Activated naive CD4-positive, alpha-beta T cell treated with anti-CD3 and anti-CD28 coated beads, Interleukin-2, amount 50 U/mL, for 24 hours (primary cell): Measurements from ENCODE around the gene STS.
A peak's percentile ranks its signal among the peaks of the same experiment; 100 is the strongest.

Source experiments
- H3K27ac Mint-ChIP-seq: one replicate; pipeline ENCODE4 v1.8.0; 2021; ENCODE audit warnings: mild to moderate bottlenecking, mixed read lengths
- H3K27me3 Mint-ChIP-seq: one replicate; pipeline ENCODE4 v1.8.0; 2021; ENCODE audit warnings: mixed read lengths
- H3K36me3 Mint-ChIP-seq: one replicate; pipeline ENCODE4 v1.8.0; 2021; ENCODE audit warnings: mixed read lengths
- H3K4me1 Mint-ChIP-seq: one replicate; pipeline ENCODE4 v1.8.0; 2021; ENCODE audit warnings: mixed read lengths
- H3K4me3 Mint-ChIP-seq: one replicate; pipeline ENCODE4 v1.8.0; 2021; ENCODE audit warnings: mild to moderate bottlenecking, mixed read lengths
- H3K9me3 Mint-ChIP-seq: one replicate; pipeline ENCODE4 v1.8.0; 2021; ENCODE audit warnings: mixed read lengths

STS gene

DNA sequence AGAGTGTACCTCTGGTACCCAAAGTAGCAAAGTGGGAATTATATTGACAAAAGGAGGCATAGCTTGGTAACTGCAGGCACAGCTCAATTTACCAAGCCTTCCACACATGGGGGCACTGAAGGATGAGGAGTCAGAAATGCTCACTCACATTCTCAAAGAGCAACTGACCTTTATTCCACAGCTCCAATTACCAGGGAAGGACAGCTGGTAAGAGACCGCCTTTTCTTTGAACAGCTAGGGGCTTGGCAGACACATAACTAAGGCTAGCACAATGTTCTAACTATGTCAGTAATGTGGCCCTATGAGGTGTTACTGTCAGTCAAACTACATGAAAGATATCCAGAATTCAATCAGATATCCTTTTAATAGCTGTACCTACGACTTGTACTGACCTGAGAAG lies 20.5 kb upstream of the STS start:
- Mint-ChIP-seq H3K27me3 (no peaks in the 10 kb centered on the region), H3K9me3 (no peaks in the 10 kb centered on the region), H3K4me1 (peaks cover 4% of the 10 kb centered on the region), H3K36me3 (peaks cover 7% of the 10 kb centered on the region), H3K27ac (no peak overlapping the region), H3K4me3 (no peak overlapping the region)

- peaks cover 2% of the 10 kb centered on the region for H3K36me3 Mint-ChIP-seq
- H3K27ac Mint-ChIP-seq: no peak overlapping the region
- peaks cover 40% of the 10 kb centered on the region for H3K4me1 Mint-ChIP-seq
- H3K9me3 Mint-ChIP-seq: no peaks in the 10 kb centered on the region
- no peak overlapping the region for H3K4me3 Mint-ChIP-seq
- no peaks in the 10 kb centered on the region for H3K27me3 Mint-ChIP-seq
Observed at GRCh38 chrX:7131621-7132020, 15.9 kb upstream of the STS start.

- Mint-ChIP-seq H3K27me3 (no peaks in the 10 kb centered on the region), H3K4me1 (peaks cover 40% of the 10 kb centered on the region), H3K4me3 (no peak overlapping the region), H3K9me3 (no peaks in the 10 kb centered on the region), H3K36me3 (peaks cover 2% of the 10 kb centered on the region), H3K27ac (peak overlapping the region; percentile 35)
Observed at GRCh38 chrX:7132335-7133049, 15.0 kb upstream of the STS start.

- Mint-ChIP-seq H3K27ac (peak overlapping the region; percentile 35), H3K36me3 (peaks cover 2% of the 10 kb centered on the region), H3K27me3 (no peaks in the 10 kb centered on the region), H3K9me3 (no peaks in the 10 kb centered on the region), H3K4me1 (peaks cover 40% of the 10 kb centered on the region), H3K4me3 (no peak overlapping the region)
Observed at GRCh38 chrX:7133050-7133440, 14.5 kb upstream of the STS start.

DNA sequence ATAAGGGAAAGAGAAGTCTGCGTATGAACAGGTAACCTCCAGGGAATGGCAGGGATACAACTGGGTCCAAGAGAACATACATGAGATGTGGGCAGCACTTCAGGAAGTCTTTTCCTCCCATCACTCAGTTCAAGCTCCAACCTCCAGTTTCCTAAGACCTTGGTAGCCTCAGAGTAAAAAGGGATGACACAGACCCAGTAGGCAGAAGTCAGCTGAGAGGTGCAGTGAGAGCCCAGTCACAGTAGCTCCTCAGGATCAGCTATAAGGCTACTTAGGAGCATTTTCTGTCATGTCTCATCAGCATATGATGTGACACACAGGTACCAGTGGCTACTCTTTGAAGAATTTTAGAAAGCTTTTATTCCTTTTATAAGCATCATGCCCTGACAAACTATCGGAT lies 12.5 kb upstream of the STS start:
- Mint-ChIP-seq H3K4me3 (no peak overlapping the region), H3K4me1 (peaks cover 45% of the 10 kb centered on the region), H3K27ac (no peak overlapping the region), H3K27me3 (no peaks in the 10 kb centered on the region), H3K9me3 (no peaks in the 10 kb centered on the region), H3K36me3 (peaks cover 4% of the 10 kb centered on the region)

DNA sequence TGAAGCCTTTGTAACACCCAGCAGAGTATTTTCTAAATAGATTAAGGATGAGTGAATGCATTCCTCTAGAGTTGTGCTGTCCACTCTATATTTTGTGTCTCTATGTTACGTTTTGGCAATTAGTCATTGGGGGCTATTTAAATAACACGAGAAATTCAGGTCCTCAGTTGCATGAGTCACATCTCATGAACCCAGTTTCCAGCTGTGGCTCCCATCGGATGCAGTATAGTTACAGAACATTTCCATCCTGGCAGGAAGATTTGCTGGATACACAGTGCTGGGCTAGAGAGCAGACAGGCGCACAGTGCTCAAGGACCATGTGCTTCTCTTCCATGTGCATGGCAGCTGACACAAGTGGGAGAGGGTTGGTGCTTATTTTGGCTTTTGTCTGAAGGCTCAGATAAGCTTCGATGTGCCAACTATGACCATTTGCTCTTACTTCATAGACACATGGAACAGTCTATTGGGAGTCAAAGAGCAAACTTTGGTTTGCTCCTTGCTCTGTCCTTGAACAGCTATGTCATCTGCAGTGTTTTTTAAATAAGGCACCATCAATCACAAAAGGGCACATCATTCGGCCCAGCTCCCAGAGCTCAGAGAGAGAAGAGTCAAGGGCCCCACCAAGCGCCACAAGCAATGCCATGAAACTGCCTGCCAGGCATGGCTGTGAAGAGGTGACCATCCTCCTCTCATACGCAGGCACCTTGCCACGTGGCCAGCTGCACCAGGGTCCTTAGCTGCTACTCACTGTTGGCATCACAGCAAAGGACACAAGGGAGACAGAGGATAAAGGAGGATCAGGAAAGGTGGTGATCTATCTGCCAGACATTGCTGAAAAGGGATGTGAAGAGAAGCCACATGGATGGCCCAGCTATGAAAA lies 8.1 kb upstream of the STS start:
- no peak overlapping the region for H3K27ac Mint-ChIP-seq
- H3K9me3 Mint-ChIP-seq: no peaks in the 10 kb centered on the region
- peaks cover 34% of the 10 kb centered on the region for H3K4me1 Mint-ChIP-seq
- H3K27me3 Mint-ChIP-seq: no peaks in the 10 kb centered on the region
- peaks cover 3% of the 10 kb centered on the region for H3K36me3 Mint-ChIP-seq
- no peak overlapping the region for H3K4me3 Mint-ChIP-seq

DNA sequence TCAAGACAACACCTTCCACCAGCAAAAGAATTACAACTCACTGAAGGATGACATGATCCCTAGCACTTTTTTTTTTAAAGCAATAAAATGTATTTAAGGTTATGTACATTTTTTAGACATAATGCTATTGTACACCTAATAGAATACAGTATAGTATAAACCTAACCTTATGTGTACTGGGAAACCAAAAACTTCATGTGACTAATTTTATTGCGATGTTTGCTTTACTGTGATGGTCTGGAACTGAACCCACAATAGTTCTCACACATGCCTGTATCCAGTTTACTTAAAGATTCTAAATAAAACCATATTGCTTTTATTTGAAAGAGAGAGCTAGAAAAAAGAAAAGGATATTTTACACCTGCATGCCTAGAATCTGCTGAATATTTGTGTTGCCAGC lies 4.4 kb upstream of the STS start:
- H3K4me3 Mint-ChIP-seq: no peak overlapping the region
- peaks cover 3% of the 10 kb centered on the region for H3K36me3 Mint-ChIP-seq
- H3K27ac Mint-ChIP-seq: no peak overlapping the region
- H3K27me3 Mint-ChIP-seq: no peaks in the 10 kb centered on the region
- H3K9me3 Mint-ChIP-seq: no peaks in the 10 kb centered on the region
- peaks cover 30% of the 10 kb centered on the region for H3K4me1 Mint-ChIP-seq

- Mint-ChIP-seq H3K27me3 (no peaks in the 10 kb centered on the region), H3K9me3 (no peaks in the 10 kb centered on the region), H3K4me1 (peaks cover 25% of the 10 kb centered on the region), H3K27ac (no peak overlapping the region), H3K36me3 (no peaks in the 10 kb centered on the region), H3K4me3 (no peak overlapping the region)
Observed at GRCh38 chrX:7143941-7144525, 3.5 kb upstream of the STS start.

GRCh38 chrX:7145454-7145853 lies 2.1 kb upstream of the STS start:
- H3K36me3 Mint-ChIP-seq: no peaks in the 10 kb centered on the region
- H3K27me3 Mint-ChIP-seq: no peaks in the 10 kb centered on the region
- no peak overlapping the region for H3K27ac Mint-ChIP-seq
- no peaks in the 10 kb centered on the region for H3K9me3 Mint-ChIP-seq
- peaks cover 25% of the 10 kb centered on the region for H3K4me1 Mint-ChIP-seq
- no peak overlapping the region for H3K4me3 Mint-ChIP-seq

DNA sequence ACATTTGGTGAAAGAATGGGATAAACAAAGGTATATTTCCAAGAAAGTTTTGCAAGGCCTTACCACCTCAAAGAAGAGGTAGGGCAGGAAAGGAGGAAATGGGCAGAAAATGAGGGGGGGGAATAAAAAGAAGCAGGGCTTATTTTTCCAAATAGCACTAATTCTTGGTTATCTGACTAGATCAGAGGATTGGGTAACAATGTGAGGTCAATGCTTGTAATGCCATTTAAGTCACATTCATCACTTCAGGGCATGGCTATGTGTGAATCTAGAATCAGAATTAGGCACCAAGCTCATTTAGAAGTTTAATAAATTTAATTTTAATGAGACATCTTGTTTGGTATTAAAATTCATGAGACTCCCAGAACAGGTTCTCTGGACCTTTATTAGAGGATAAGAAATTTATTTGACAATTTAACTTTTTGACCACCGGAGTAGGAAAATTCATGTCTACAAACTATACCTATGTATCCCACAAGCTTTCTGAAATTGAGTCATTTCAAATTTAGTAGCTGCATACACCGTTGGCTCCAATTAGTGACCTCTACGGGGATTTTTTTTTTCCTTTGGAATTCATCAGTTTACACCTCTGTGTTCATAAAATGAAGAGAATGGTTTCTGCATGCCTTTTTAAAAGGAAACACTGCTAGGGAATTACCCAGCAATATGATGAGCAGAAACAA lies 1.4 kb upstream of the STS start:
- Mint-ChIP-seq H3K9me3 (no peaks in the 10 kb centered on the region), H3K27ac (peak overlapping the region; percentile 77), H3K4me1 (peaks cover 25% of the 10 kb centered on the region), H3K36me3 (no peaks in the 10 kb centered on the region), H3K4me3 (peak overlapping the region; percentile 42), H3K27me3 (no peaks in the 10 kb centered on the region)

DNA sequence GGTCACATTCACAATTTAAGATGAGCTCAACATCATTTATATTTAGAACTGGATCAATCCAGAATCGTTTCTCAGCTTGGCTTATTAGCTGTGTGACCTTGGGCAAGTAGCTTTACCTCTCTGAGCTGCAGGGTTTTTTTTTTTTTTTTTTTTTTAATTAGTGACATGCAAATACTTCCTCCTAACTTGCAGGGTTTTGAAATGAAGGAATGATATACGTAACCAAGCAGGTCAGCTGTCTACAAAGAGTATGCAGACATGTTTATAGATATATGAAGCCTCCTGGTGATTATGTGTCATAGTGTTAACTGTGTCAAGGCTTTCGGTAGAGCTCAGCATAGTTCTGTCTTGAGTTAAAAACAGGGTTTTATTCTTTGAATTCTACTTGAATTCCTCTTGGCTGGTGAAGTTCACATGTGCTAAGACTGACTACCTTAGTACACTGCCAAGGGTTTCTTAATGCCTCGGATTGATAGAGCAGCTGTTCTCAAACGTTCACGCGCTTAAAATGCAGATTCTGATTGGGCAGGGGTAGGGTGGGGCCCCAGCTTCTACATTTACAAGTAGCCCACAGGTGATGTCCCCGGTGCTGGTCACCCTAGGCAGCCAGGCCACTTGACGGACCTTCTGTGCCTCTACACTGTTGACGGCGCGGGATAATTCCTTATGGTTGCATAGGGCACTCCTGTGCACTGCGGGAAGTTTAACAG lies 654 bp upstream of the STS start:
- peak overlapping the region; percentile 84 for H3K4me3 Mint-ChIP-seq
- peaks cover 25% of the 10 kb centered on the region for H3K4me1 Mint-ChIP-seq
- peak overlapping the region; percentile 72 for H3K27ac Mint-ChIP-seq
- no peaks in the 10 kb centered on the region for H3K36me3 Mint-ChIP-seq
- H3K27me3 Mint-ChIP-seq: no peaks in the 10 kb centered on the region
- H3K9me3 Mint-ChIP-seq: no peaks in the 10 kb centered on the region

GRCh38 chrX:7147978-7148854 lies 704 bp downstream of the STS start, which contains the start of gene PUDP:
TSS of gene PUDP (minus strand) at chrX:7148153. CDS start at chrX:7148113, 40 bp downstream.
- Mint-ChIP-seq H3K36me3 (no peaks in the 10 kb centered on the region), H3K9me3 (no peaks in the 10 kb centered on the region), H3K27ac (peak within 1 kb of the TSS; percentile 82), H3K4me3 (peak within 1 kb of the TSS; percentile 84), H3K4me1 (peaks cover 25% of the 10 kb centered on the region), H3K27me3 (no peaks in the 10 kb centered on the region)

DNA sequence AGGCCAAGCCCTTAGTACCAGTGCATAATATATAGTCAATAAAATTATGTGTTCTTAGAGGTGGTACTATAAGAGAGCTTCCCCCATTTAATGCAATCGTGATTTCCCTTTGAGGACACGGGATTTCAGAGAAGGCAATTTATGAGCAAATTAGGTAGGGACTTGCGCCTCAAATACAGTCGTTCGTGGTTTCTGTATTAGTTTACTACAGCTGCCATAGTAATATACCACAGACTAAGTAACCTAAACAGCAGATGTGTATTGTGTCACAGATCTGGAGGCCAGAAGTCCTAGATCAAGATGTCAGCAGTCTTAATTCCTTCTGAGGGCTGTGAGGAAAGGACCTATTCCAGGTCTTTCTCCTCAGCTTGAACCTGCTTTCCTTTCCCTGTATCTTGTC lies 1.9 kb downstream of the STS start:
- Mint-ChIP-seq H3K9me3 (no peaks in the 10 kb centered on the region), H3K4me3 (no peak overlapping the region), H3K27ac (no peak overlapping the region), H3K4me1 (peaks cover 16% of the 10 kb centered on the region), H3K36me3 (no peaks in the 10 kb centered on the region), H3K27me3 (no peaks in the 10 kb centered on the region)

DNA sequence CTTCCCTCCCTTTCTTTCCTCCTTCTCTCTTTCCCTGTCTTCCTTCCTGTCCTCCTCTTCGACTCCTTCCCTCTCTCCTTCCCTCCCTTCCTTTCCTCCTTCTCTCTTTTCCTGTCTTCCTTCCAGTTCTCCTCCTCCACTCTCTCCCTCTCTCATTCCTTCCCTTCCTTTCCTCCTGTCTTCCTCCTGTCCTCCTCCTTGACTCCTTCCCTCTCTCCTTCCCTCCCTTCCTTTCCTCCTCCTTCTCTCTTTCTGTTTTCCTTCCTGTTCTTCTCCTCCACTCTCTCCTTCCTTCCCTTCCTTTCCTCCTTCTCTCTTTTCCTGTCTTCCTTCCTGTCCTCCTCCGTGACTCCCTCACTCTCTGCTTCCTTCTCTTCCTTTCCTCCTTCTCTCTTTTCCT lies 5.7 kb downstream of the STS start:
- Mint-ChIP-seq H3K4me3 (no peak overlapping the region), H3K9me3 (no peaks in the 10 kb centered on the region), H3K27ac (no peak overlapping the region), H3K4me1 (no peaks in the 10 kb centered on the region), H3K27me3 (no peaks in the 10 kb centered on the region), H3K36me3 (no peaks in the 10 kb centered on the region)
